Hepatocyte (in vitro differentiated cells): Measurements from ENCODE around the gene PAEP. TPM values are rescaled to one million over a fixed set of nuclear protein-coding genes. Genes with fewer than 3 reads are reported as not detected.
"Not testable (repeated sequence)": the region's sequence is repeated elsewhere in the genome, so short reads cannot be mapped to it uniquely, and the experiment has no call there.

Experiments used
- DNase-seq: peaks from one replicate; pipeline ENCODE4 v3.0.0-alpha.2; 2016; ENCODE audit warnings: low spot score
- H2AFZ ChIP-seq: fragments of 200-600 bp; sonication (generic); 2 replicates; pipeline ENCODE4 v1.6.0; 2016; ENCODE audit warnings: antibody characterized with exemption, mild to moderate bottlenecking
- H3K27ac ChIP-seq: fragments of 200-600 bp; sonication (generic); 2 replicates; pipeline ENCODE4 v1.5.1; 2016; ENCODE audit warnings: mild to moderate bottlenecking
- H3K27me3 ChIP-seq: fragments of 200-600 bp; sonication (generic); 2 replicates; pipeline ENCODE4 v1.6.1; 2016
- H3K36me3 ChIP-seq: fragments of 200-600 bp; sonication (generic); replicated peaks from 2 replicates; pipeline ENCODE4 v1.5.1; 2016; ENCODE audit warnings: low read depth; ENCODE audit not compliant: insufficient read depth
- H3K4me1 ChIP-seq: fragments of 200-600 bp; sonication (generic); 2 replicates; pipeline ENCODE4 v1.5.1; 2016; ENCODE audit warnings: mild to moderate bottlenecking, moderate library complexity; ENCODE audit not compliant: insufficient read depth
- H3K4me2 ChIP-seq: fragments of 200-600 bp; sonication (generic); 2 replicates; pipeline ENCODE4 v1.6.0; 2016
- H3K4me3 ChIP-seq: fragments of 200-600 bp; sonication (generic); 2 replicates; pipeline ENCODE4 v1.5.1; 2016; ENCODE audit warnings: mild to moderate bottlenecking
- H3K79me2 ChIP-seq: fragments of 200-600 bp; sonication (generic); 2 replicates; pipeline ENCODE4 v1.6.0; 2017; ENCODE audit warnings: mild to moderate bottlenecking
- H3K9me2 ChIP-seq: fragments of 200-600 bp; sonication (generic); replicated peaks from 2 replicates; pipeline ENCODE4 v1.6.0; 2017; ENCODE audit warnings: mild to moderate bottlenecking; ENCODE audit not compliant: insufficient read depth
- H3K9me3 ChIP-seq: fragments of 200-600 bp; sonication (generic); 2 replicates; pipeline ENCODE4 v1.5.1; 2016; ENCODE audit warnings: low read depth, mild to moderate bottlenecking
- H4K20me1 ChIP-seq: fragments of 200-600 bp; sonication (generic); 2 replicates; pipeline ENCODE4 v1.6.0; 2016; ENCODE audit warnings: mild to moderate bottlenecking; ENCODE audit not compliant: insufficient read depth, poor library complexity, severe bottlenecking
- CTCF ChIP-seq: fragments of 200-600 bp; sonication (generic); IDR thresholded peaks from 2 replicates; pipeline ENCODE4 v1.5.1; 2016; ENCODE audit warnings: antibody characterized with exemption, mild to moderate bottlenecking; ENCODE audit not compliant: poor library complexity
- EZH2 ChIP-seq: fragments of 200-600 bp; sonication (generic); IDR thresholded peaks from 2 replicates; pipeline ENCODE4 v1.6.1; 2016; ENCODE audit warnings: antibody characterized with exemption, mild to moderate bottlenecking, borderline replicate concordance
- EZH2phosphoT487 ChIP-seq: fragments of 200-600 bp; sonication (generic); IDR thresholded peaks from one replicate; pipeline ENCODE4 v1.6.1; 2018; ENCODE audit warnings: antibody characterized with exemption, mild to moderate bottlenecking, low read depth, moderate library complexity; ENCODE audit not compliant: unreplicated experiment, severe bottlenecking
- WGBS: methylation state at CpG from one replicate; pipeline ENCODE4 v1.1.6; 2016; ENCODE audit warnings: low lambda C conversion rate; ENCODE audit errors: missing lambda C conversion rate; 5-methylcytosine and 5-hydroxymethylcytosine counted together
- polyA plus RNA-seq: library from polyadenylated mRNA; unstranded; fragments of >200 nt; fragmentation: Nextera tagmentation; extraction: Ambion mirVana; gene quantifications from 2 replicates; pipeline ENCODE4 v1.2.1, GENCODE V29; 2016
- total RNA-seq: library from RNA; depleted of rRNA; stranded (reverse); fragments of >200 nt; gene quantifications from 2 replicates; pipeline ENCODE4 v1.2.3, GENCODE V29; 2014

The PAEP gene
- total and polyA plus RNA-seq, 2 experiments from 2014 or later = not detected

- no peak overlapping the region for H3K27ac ChIP-seq
- no peaks in the 10 kb centered on the region for H3K79me2 ChIP-seq
- H3K36me3 ChIP-seq = no peaks in the 10 kb centered on the region
- no peaks in the 10 kb centered on the region for H4K20me1 ChIP-seq
- no peak for DNase-seq
- no peak overlapping the region for H3K4me2 ChIP-seq
- TF ChIP-seq EZH2phosphoT487 (no peak), EZH2 (no peak), CTCF (no peak)
- no peaks in the 10 kb centered on the region for H3K27me3 ChIP-seq
- no peaks in the 10 kb centered on the region for H3K9me2 ChIP-seq
- 85% methylated on average over 8 of the region's 8 CpGs for WGBS
- H3K4me3 ChIP-seq = no peak overlapping the region
- no peak overlapping the region for H2AFZ ChIP-seq
- no peaks in the 10 kb centered on the region for H3K9me3 ChIP-seq
- H3K4me1 ChIP-seq = no peaks in the 10 kb centered on the region
These were observed 25.3 kb upstream of the PAEP start for GRCh38 chr9:135536216-135536615.

GRCh38 chr9:135543262-135543894, 18.2 kb upstream of the PAEP start:
- not testable (repeated sequence) for H2AFZ ChIP-seq, H4K20me1 ChIP-seq, H3K4me1 ChIP-seq, DNase-seq, H3K27me3 ChIP-seq, H3K4me3 ChIP-seq, H3K36me3 ChIP-seq, H3K9me3 ChIP-seq, H3K79me2 ChIP-seq, H3K9me2 ChIP-seq
- 40% methylated on average over 8 of the region's 8 CpGs for WGBS
- Histone ChIP-seq H3K27ac (peak overlapping the region; percentile 62), H3K4me2 (peak overlapping the region; percentile 50)

- Histone ChIP-seq H3K27ac (no peak overlapping the region), H2AFZ (no peak overlapping the region), H3K9me2 (no peaks in the 10 kb centered on the region), H3K27me3 (no peaks in the 10 kb centered on the region), H3K36me3 (no peaks in the 10 kb centered on the region), H3K4me2 (no peak overlapping the region), H4K20me1 (no peaks in the 10 kb centered on the region), H3K9me3 (no peaks in the 10 kb centered on the region), H3K4me1 (no peaks in the 10 kb centered on the region), H3K4me3 (no peak overlapping the region), H3K79me2 (no peaks in the 10 kb centered on the region)
- WGBS = 88% methylated on average over 18 of the region's 18 CpGs
- no peak for DNase-seq
- TF ChIP-seq EZH2phosphoT487 (no peak), EZH2 (no peak), CTCF (no peak)
These were observed 16.4 kb upstream of the PAEP start for GRCh38 chr9:135544981-135545635.

- H2AFZ ChIP-seq, H3K4me2 ChIP-seq, H3K79me2 ChIP-seq, H3K4me3 ChIP-seq, H3K9me3 ChIP-seq, H4K20me1 ChIP-seq, H3K36me3 ChIP-seq, DNase-seq, H3K9me2 ChIP-seq, H3K4me1 ChIP-seq, H3K27ac ChIP-seq, H3K27me3 ChIP-seq: not testable (repeated sequence)
- 88% methylated on average over 12 of the region's 19 CpGs for WGBS
These were observed 15.8 kb upstream of the PAEP start, which contains the start of gene OBP2A for GRCh38 chr9:135545646-135546176. Gene OBP2A (plus strand): TSS chr9:135546126. CDS start chr9:135546181, 55 bp downstream.

- H3K27me3 ChIP-seq, H3K9me2 ChIP-seq, H2AFZ ChIP-seq, H3K9me3 ChIP-seq, H3K4me3 ChIP-seq, H3K36me3 ChIP-seq, H3K4me1 ChIP-seq, H3K4me2 ChIP-seq, H4K20me1 ChIP-seq, H3K79me2 ChIP-seq, H3K27ac ChIP-seq, DNase-seq: not testable (repeated sequence)
- 96% methylated on average over 16 of the region's 21 CpGs for WGBS
These were observed 14.6 kb upstream of the PAEP start for GRCh38 chr9:135546792-135547617.
